ENCODE data around the gene GARS1. TPM values are rescaled to one million over a fixed set of nuclear protein-coding genes. Genes with fewer than 3 reads are reported as not detected.

The GARS1 gene
- total and polyA plus RNA-seq, 4 donors, result 43.3 to 73.6 (median 67.8) TPM

Other genes with a start within 250 kb of the GARS1 start
- 1 to 10 TPM; 2.1 to 3.5 TPM for gene NOD1, start 116.1 kb upstream of the GARS1 start, total RNA-seq
- 1 to 10 TPM; 1.7 to 1.8 TPM for gene NOD1, start 116.1 kb upstream of the GARS1 start, polyA plus RNA-seq
- 10 to 100 TPM; 11.0 to 21.5 TPM for gene GGCT, start 90.0 kb upstream of the GARS1 start, total RNA-seq
- 10 to 100 TPM; 21.2 to 22.5 TPM for gene GGCT, start 90.0 kb upstream of the GARS1 start, polyA plus RNA-seq
- not detected for gene CRHR2, start 87.6 kb downstream of the GARS1 start, total RNA-seq
- gene CRHR2, start 87.6 kb downstream of the GARS1 start, polyA plus RNA-seq, result not detected
- 100 to 1,000 TPM in 1 of 2 donors, under 1 TPM in 1; 0.84 to 130 TPM for gene INMT, start 157.3 kb downstream of the GARS1 start, total RNA-seq
- gene INMT, start 157.3 kb downstream of the GARS1 start, polyA plus RNA-seq, result 10 to 100 TPM; 16.3 to 41.0 TPM
- gene MINDY4, start 176.5 kb downstream of the GARS1 start, total RNA-seq, result 1 to 10 TPM; 1.8 to 6.1 TPM
- gene MINDY4, start 176.5 kb downstream of the GARS1 start, polyA plus RNA-seq, result 1 to 10 TPM in 1 of 2 donors, under 1 TPM in 1; 0.93 to 1.9 TPM